Left renal cortex interstitium (tissue), 4 donors: Measurements from ENCODE around the gene SLC7A14. TPM values are rescaled to one million over a fixed set of nuclear protein-coding genes. Genes with fewer than 3 reads are reported as not detected.

ENCODE experiments used
- DNase-seq, 4 donors: peaks; one replicate each; pipeline ENCODE4 v3.0.0-alpha.2; 2013; ENCODE audit warnings: low read depth in 4 of 4, low spot score in 2 of 4, missing footprints in 1 of 4
- polyA plus RNA-seq, 4 donors: library from polyadenylated mRNA; unstranded; fragments of 120-200 nt; gene quantifications; one replicate each; pipeline ENCODE4 v1.2.1, GENCODE V29; 2013; ENCODE audit not compliant: insufficient read length in 4 of 4

The SLC7A14 gene
- polyA plus RNA-seq, 4 donors = 1.7 to 2.8 (median 2.3) TPM

- no peak for DNase-seq
These were observed 110.7 kb downstream of the SLC7A14 start for GRCh38 chr3:170475092-170475685.

GRCh38 chr3:170473358-170473757, 112.5 kb downstream of the SLC7A14 start:
- no peak for DNase-seq

GRCh38 chr3:170471149-170471548, 114.7 kb downstream of the SLC7A14 start:
- DNase-seq = no peak

GRCh38 chr3:170470063-170471016, 115.5 kb downstream of the SLC7A14 start:
- DNase-seq = no peak

- DNase-seq = no peak
These were observed 116.5 kb downstream of the SLC7A14 start for GRCh38 chr3:170469151-170470062.

- DNase-seq = no peak
These were observed 118.2 kb downstream of the SLC7A14 start for GRCh38 chr3:170467571-170468147.

- DNase-seq = no peak
These were observed 118.9 kb downstream of the SLC7A14 start for GRCh38 chr3:170467007-170467406.

- no peak for DNase-seq
These were observed 119.9 kb downstream of the SLC7A14 start for GRCh38 chr3:170465955-170466354.

- no peak for DNase-seq
These were observed 122.9 kb downstream of the SLC7A14 start for GRCh38 chr3:170463011-170463410.

- DNase-seq = no peak
These were observed 127.6 kb downstream of the SLC7A14 start for GRCh38 chr3:170458285-170458684.

- no peak for DNase-seq
These were observed 131.4 kb downstream of the SLC7A14 start for GRCh38 chr3:170454509-170454908.

- DNase-seq = no peak
These were observed 135.8 kb downstream of the SLC7A14 start for GRCh38 chr3:170450039-170450438.

- no peak for DNase-seq
These were observed 137.3 kb downstream of the SLC7A14 start for GRCh38 chr3:170448584-170448983.

- DNase-seq = no peak
These were observed 142.4 kb downstream of the SLC7A14 start for GRCh38 chr3:170443457-170443856.

GRCh38 chr3:170442947-170443346, 142.9 kb downstream of the SLC7A14 start:
- no peak for DNase-seq

- no peak for DNase-seq
These were observed 144.5 kb downstream of the SLC7A14 start for GRCh38 chr3:170441412-170441811.

GRCh38 chr3:170440344-170440743, 145.5 kb downstream of the SLC7A14 start:
- DNase-seq = no peak

GRCh38 chr3:170438836-170439235, 147.0 kb downstream of the SLC7A14 start:
- DNase-seq = no peak

GRCh38 chr3:170437696-170438407, 148.0 kb downstream of the SLC7A14 start:
- no peak for DNase-seq

- DNase-seq = no peak
These were observed 148.7 kb downstream of the SLC7A14 start for GRCh38 chr3:170437176-170437575.
